AG04449 (cell line): ENCODE data around the gene DDX24.

Experiments used
- CTCF ChIA-PET: fragments of 350-600 bp; formaldehyde crosslinking; extraction: SDS; loops from one replicate; lab custom pipeline; 2021; ENCODE audit warnings: antibody characterized with exemption; lab: Yijun Ruan, JAX
- POLR2A ChIA-PET: fragments of 400-600, 350-600 bp; formaldehyde crosslinking; extraction: SDS; loops from one replicate; lab custom pipeline; 2020; ENCODE audit warnings: antibody characterized with exemption, inconsistent platforms; lab: Yijun Ruan, JAX
- DNase-seq: peaks from one replicate; pipeline ENCODE4 v3.0.0-alpha.2; 2010; ENCODE audit warnings: low read depth, low spot score
- H3K4me3 ChIP-seq: 2 replicates; pipeline ENCODE4 v1.5.1; 2011; ENCODE audit warnings: low read depth, mild to moderate bottlenecking, control low read depth, low read length
- TF ChIP-seq, protein P1 (sequence below): IDR thresholded peaks from one replicate; pipeline ENCODE4 v1.5.1; 2011; ENCODE audit warnings: mild to moderate bottlenecking, moderate library complexity, low read length, control low read depth, inconsistent platforms; ENCODE audit not compliant: insufficient read depth; ENCODE audit errors: missing control alignments

The DDX24 gene

DNA sequence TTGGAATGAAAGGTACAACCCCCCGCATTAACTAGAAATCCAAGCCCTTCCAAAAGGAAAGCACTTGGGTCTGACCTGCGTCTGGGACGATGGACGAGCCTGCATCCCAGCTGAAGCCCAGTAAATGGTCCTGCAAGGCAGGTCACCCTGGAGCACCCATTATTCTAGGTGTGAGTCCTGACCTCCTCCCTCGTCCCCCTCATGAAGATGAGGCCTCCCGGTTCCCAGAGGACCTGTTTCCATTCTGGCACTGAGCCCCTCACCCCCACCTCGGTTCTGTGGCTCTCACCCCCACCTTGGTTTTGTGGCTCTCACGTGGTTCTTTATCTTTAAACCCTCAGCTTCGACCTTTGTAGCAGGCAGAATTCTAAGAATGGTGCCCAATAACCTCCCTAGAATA lies 36.9 kb upstream of the DDX24 start:
- H3K4me3 ChIP-seq, result no peak overlapping the region
- ChIA-PET POLR2A (no interaction called here), CTCF (interaction anchor here (1.1 to 1.3 kb wide), 2 partner anchors 19 to 82 kb away, joined by 3 to 6 read pairs; no protein-coding TSS in a partner anchor)
- TF ChIP-seq, protein P1, sequence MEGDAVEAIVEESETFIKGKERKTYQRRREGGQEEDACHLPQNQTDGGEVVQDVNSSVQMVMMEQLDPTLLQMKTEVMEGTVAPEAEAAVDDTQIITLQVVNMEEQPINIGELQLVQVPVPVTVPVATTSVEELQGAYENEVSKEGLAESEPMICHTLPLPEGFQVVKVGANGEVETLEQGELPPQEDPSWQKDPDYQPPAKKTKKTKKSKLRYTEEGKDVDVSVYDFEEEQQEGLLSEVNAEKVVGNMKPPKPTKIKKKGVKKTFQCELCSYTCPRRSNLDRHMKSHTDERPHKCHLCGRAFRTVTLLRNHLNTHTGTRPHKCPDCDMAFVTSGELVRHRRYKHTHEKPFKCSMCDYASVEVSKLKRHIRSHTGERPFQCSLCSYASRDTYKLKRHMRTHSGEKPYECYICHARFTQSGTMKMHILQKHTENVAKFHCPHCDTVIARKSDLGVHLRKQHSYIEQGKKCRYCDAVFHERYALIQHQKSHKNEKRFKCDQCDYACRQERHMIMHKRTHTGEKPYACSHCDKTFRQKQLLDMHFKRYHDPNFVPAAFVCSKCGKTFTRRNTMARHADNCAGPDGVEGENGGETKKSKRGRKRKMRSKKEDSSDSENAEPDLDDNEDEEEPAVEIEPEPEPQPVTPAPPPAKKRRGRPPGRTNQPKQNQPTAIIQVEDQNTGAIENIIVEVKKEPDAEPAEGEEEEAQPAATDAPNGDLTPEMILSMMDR, result no peak
- DNase-seq, result no peak

DNA sequence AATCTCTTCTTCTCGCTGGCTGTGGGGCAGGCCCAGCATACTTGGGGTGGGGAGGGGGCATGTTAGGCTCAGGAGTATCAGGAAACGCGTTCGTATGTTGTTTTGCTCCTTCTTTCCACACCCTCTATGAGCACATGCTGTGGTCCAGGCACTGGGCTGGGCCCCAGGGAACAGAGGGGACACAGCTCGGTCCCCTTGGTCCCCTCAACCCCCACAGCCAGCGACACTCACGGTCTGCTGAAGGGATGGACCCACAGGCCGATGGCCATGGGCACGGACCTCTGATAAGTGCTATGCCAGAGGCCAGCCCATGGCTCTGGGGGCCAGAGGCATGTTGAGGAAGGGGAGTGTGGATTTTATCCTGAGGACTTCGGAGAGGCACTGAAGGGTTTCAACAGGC lies 35.7 kb upstream of the DDX24 start:
- ChIA-PET POLR2A (no interaction called here), CTCF (interaction anchor here (1.3 to 6.2 kb wide), 2 partner anchors 13 to 20 kb away, joined by 6 to 46 read pairs; partner anchors contain the start of gene IFI27L2)
- H3K4me3 ChIP-seq, result no peak overlapping the region
- TF ChIP-seq, protein P1, result no peak
- no peak for DNase-seq

DNA sequence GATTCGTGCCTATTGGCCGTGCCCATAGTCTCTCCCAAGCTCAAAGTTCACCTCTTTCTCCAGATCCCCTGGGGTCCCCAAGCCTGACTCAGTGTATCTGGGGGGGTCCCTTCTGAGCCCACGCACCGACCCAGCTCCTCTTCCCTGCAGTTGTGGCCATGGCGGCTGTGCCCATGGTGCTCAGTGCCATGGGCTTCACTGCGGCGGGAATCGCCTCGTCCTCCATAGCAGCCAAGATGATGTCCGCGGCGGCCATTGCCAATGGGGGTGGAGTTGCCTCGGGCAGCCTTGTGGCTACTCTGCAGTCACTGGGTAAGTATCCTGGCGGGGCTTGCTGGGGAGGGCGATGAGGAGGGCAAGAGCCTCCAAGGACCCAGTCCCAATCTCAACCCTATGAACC lies 34.6 kb upstream of the DDX24 start:
- ChIA-PET POLR2A (interaction anchor here (0.6 kb wide), 1 partner anchor 1010 kb away, joined by 3 read pairs; no protein-coding TSS in a partner anchor), CTCF (interaction anchor here (0.5 to 6.2 kb wide), 7 partner anchors 14 to 154 kb away, joined by 3 to 46 read pairs (median 3); partner anchors contain the start of gene IFI27L2)
- TF ChIP-seq, protein P1, result no peak
- DNase-seq, result no peak
- H3K4me3 ChIP-seq, result no peak overlapping the region

DNA sequence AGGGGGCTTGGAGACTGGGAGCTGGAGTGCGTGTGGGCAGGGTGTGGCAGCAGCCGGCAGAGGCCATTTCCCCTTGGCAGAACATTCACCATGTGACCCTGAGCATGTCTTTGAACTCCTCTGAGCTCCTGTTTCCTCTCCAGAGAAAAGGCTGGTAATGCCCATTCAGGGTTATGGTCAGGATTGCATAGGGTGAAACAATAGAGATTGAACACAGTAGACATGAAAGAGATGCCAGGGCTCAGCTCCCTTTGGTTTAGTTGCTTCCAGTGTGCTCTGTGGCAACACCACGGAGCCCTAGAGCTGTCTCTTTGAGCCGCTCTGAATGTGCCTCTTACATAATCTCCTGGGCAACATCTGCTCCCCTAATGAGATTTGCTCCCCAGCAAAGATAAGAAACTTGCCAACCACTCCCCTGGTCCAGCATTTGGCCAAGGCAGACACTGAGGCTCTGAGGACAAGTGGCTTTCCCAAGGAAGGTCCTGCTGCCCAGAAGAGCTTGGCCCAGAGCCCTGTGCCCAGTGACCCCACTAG lies 34.1 kb upstream of the DDX24 start:
- TF ChIP-seq, protein P1, result no peak
- DNase-seq, result no peak
- ChIA-PET CTCF (interaction anchor here (0.6 to 6.2 kb wide), 7 partner anchors 15 to 175 kb away, joined by 3 to 46 read pairs (median 3); partner anchors contain the start of gene IFI27L2), POLR2A (interaction anchor here (0.6 kb wide), 1 partner anchor 1010 kb away, joined by 3 read pairs; no protein-coding TSS in a partner anchor)
- no peak overlapping the region for H3K4me3 ChIP-seq

DNA sequence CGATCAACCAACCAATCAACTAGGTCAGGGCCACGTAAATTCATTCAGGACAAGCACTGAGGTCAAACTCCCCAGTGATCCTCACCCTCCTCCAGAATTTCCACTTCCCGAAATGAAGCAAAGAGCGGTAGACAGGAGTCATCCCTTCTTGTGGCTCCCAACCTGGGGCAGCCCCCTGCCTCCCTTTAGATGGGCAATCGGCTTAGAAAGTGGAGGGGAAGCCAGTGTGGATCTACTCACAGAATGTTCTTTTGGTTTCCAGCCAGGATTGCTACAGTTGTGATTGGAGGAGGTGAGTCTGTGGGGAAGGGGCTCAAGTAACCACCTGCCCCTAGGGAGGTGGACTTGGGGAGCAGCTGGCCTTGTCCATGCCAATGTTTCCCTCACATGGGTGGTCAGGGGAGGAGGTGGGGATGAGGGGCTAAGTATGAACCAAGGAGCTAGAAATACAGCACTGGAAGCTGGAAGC lies 33.6 kb upstream of the DDX24 start:
- CTCF ChIA-PET, result interaction anchor here (0.6 to 6.2 kb wide), 6 partner anchors 15 to 174 kb away, joined by 3 to 46 read pairs (median 3); partner anchors contain the start of gene IFI27L2
- TF ChIP-seq, protein P1, result no peak
- no peak for DNase-seq
- POLR2A ChIA-PET, result no interaction called here
- H3K4me3 ChIP-seq, result no peak overlapping the region

DNA sequence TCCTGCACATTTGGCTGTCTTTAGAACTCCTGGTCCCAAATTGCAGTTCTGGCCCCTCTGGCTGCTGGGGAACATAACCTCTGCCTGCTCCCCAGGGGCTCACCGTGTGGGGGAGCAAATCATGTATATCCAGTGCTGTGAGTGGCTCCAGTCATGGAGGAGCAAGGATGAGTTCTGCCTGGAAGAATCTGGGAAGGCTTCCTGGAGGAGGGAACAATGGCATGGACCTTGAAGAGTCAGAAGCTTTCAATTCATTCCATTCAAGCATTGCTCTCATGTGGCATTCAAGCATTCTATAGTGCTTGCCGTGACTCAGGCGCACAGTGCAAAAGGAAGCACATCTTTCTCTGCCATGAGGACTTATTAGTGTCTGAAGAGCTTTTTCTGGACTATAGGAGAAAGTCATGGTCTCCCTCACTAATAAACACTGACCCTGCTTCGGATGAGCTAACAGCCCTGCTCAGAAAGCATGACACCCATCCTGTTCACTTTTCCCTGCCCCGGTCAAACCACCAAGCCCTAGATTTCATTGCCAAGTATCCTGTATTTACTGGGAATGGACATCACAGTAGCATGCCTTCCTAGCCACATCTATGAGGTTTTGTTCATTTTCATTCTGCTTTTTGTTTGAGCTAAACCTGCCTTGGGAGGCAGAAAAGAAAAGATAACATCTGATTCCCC lies 33.0 kb upstream of the DDX24 start:
- ChIA-PET CTCF (interaction anchor here (0.9 to 6.2 kb wide), 3 partner anchors 16 to 174 kb away, joined by 3 to 46 read pairs (median 9); partner anchors contain the start of gene IFI27L2), POLR2A (no interaction called here)
- no peak overlapping the region for H3K4me3 ChIP-seq
- TF ChIP-seq, protein P1, result no peak
- no peak for DNase-seq
